ENCODE data around the gene CMTM7.
A peak's percentile ranks its signal among the peaks of the same experiment; 100 is the strongest.

The CMTM7 gene, protein sequence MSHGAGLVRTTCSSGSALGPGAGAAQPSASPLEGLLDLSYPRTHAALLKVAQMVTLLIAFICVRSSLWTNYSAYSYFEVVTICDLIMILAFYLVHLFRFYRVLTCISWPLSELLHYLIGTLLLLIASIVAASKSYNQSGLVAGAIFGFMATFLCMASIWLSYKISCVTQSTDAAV

GRCh38 chr3:32391643-32392535, at the start of gene CMTM7:
TSS of gene CMTM7 (plus strand) at chr3:32391853. CDS start at chr3:32391907, 54 bp downstream.
- TF ChIP-seq GATA2 (IDR thresholded peaks at IDR 0.05; ENCODE audit: low read depth, low read length) (no peak), GATA3 (IDR thresholded peaks at IDR 0.05; ENCODE audit: low read depth, low read length) (no peak)

- TF ChIP-seq GATA2 (IDR thresholded peaks at IDR 0.05; ENCODE audit: low read depth, low read length) (no peak), GATA3 (IDR thresholded peaks at IDR 0.05; ENCODE audit: low read depth, low read length) (no peak)
These were observed 44.1 kb upstream of the CMTM7 start for GRCh38 chr3:32347343-32348125.

- no peak for TF ChIP-seq GATA3 (IDR thresholded peaks at IDR 0.05; ENCODE audit: low read depth, low read length)
- no peak for TF ChIP-seq GATA2 (IDR thresholded peaks at IDR 0.05; ENCODE audit: low read depth, low read length)
These were observed 42.5 kb upstream of the CMTM7 start for GRCh38 chr3:32349184-32349583.

DNA sequence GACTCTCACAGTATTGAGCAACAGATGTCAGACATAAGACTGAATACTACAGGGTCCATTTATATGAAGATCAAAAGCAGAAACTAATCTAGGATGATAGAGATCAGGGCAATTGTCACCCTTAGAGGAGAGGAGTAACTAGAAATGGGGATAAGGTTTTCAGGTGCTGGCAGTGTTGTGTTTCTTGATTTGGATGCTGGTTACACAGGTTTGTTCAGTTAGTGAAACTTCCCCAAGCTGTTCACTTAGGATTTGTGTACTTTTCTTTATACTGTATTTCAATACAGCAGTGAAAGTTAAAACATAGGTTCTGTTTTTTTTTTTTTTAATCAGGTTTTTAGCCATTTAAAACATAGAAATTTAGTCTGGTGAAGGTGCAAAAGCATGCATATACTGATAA, 39.1 kb upstream of the CMTM7 start:
- TF ChIP-seq GATA3 (IDR thresholded peaks at IDR 0.05; ENCODE audit: low read depth, low read length) (no peak), GATA2 (IDR thresholded peaks at IDR 0.05; ENCODE audit: low read depth, low read length) (no peak)

DNA sequence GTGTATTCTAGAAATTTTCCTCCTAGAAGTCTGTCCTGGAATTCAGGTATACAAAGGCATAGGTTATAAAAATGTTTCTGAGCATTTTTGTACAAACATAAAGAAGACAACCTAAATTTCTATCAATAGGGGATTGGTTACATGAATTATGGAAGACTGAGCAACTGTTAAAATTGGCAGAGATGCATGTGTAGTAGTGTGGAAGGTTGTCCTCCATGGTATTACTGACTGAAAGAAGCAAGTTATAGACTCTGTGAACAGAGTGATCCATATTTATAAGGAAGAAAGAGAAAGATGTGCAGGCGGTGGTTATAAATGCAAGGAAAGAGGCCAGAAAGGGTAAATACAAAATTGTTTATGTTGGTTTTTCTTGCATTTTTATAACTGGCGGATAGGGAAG, 38.3 kb upstream of the CMTM7 start:
- TF ChIP-seq GATA3 (IDR thresholded peaks at IDR 0.05; ENCODE audit: low read depth, low read length) (no peak), GATA2 (IDR thresholded peaks at IDR 0.05; ENCODE audit: low read depth, low read length) (no peak)

DNA sequence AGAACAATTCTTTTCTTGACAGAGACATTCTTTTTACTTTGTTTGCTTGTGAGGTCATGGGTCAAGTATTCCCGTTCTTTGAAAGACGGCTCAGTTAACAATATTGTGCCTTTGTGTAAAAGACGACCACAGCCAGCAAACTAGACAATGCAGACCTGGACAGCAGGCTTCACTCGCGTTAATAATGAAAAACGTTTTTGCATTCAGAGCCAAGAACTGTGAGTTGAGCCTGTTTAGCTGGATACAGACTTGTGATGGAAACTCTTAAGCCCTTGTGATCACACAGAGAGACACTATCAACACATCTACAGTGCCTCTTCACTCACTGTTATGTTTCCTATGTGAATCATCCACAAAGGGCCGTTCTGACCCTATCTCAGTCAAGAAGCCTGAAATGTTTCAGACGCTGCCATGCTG, 37.3 kb upstream of the CMTM7 start:
- TF ChIP-seq GATA3 (IDR thresholded peaks at IDR 0.05; ENCODE audit: low read depth, low read length): no peak
- peak; percentile 21; the same call in 1 of the 2 replicates for TF ChIP-seq GATA2 (IDR thresholded peaks at IDR 0.05; ENCODE audit: low read depth, low read length)

DNA sequence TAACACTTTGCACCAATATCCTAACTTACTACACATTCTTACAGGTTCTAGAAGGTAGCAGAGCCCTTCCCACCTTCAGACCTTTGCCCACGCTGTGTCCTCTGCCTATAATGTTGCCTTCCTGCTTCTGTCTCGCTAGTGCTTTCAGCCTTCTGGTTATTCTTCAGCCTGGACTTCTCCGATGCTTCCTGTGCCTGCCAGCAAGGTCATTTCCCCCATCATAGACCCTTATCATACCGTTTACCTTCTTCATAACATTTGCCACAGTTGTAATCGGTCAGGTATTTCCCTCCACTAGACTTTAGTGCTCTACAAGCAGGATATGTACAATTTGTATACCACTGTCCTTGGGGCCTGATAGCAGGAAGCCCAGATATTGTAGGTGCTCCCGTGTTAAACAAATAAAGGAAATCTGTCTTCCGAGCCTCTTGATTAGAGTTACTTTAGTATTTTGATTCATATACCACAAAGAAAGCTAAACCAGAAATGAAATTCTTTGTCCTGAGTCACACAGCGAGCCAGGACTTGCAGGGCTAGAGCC, 35.8 kb upstream of the CMTM7 start:
- TF ChIP-seq GATA3 (IDR thresholded peaks at IDR 0.05; ENCODE audit: low read depth, low read length) (no peak), GATA2 (IDR thresholded peaks at IDR 0.05; ENCODE audit: low read depth, low read length) (no peak)

- no peak for TF ChIP-seq GATA3 (IDR thresholded peaks at IDR 0.05; ENCODE audit: low read depth, low read length)
- no peak for TF ChIP-seq GATA2 (IDR thresholded peaks at IDR 0.05; ENCODE audit: low read depth, low read length)
These were observed 31.7 kb upstream of the CMTM7 start for GRCh38 chr3:32359766-32360492.

DNA sequence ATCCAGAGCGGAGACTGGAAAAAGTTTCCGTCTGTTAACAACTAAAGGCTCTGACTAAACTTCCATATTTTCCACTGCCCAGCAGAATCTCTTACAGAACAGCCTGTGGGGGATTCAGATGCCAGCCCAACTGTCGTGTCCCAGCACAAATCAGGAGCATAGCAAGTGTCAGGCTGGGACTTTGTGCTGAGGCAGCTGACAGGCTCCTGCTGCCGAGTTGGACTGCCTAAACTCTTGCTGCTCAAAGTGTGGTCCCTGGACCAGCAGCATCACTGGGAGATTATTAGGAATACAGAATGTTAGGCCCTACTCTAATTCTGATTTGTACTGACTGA, 31.2 kb upstream of the CMTM7 start:
- no peak for TF ChIP-seq GATA2 (IDR thresholded peaks at IDR 0.05; ENCODE audit: low read depth, low read length)
- TF ChIP-seq GATA3 (IDR thresholded peaks at IDR 0.05; ENCODE audit: low read depth, low read length): no peak

GRCh38 chr3:32366638-32367397, 24.8 kb upstream of the CMTM7 start:
- TF ChIP-seq GATA2 (IDR thresholded peaks at IDR 0.05; ENCODE audit: low read depth, low read length) (no peak), GATA3 (IDR thresholded peaks at IDR 0.05; ENCODE audit: low read depth, low read length) (no peak)

DNA sequence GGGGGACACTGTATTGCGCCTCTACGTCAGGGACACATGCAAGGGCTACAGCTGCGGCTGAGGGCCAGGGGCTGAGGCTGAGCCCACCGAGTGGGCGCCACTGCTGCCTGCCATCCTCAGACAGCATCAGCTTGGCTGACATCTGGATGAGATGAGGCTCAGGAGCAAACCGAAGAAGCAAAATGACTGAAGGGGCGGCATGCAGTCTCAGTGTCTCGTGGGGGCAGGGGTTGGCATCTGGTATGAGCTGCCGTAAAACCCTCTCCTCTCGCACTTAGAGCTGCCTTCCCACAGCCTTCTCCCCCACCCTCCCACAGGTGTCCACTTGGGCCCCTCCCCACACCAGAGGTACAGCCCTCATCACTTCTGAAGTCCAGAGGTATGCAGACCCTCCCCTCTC, 24.2 kb upstream of the CMTM7 start:
- TF ChIP-seq GATA2 (IDR thresholded peaks at IDR 0.05; ENCODE audit: low read depth, low read length) (no peak), GATA3 (IDR thresholded peaks at IDR 0.05; ENCODE audit: low read depth, low read length) (no peak)

DNA sequence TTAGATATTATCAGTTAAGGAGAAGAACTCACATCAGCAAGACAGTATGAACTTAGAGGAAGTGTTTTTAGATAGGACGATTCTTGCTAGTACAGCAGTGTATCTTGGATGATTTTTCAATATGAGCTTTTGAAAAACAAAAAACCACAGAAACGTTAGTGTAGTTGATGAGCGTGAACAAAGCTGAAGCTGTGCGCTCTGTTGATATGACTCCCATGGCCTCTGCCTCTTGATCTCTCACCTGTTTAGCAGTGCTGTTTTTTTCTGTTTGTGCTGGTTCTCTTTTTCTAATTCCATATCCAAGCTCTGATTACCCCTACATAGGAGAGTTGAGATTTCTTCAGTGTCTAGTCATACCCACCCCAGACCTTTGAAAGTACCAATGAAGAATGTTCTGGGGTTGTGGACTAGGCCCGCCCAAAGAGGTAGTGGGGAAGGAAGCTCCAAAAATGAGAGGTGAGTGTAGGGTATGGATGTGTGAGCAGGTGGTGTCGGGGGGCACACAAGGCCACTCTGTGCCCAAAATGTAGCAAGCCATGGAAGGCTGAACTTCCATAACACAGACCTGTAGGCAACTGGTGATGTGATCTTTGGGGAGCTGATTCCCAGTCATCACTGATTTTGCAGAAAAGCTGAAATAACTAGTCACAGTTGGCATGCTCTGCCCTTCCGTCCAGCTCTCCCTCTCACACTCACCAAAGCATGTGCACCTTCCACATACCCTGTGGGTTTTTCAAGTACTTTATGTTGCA, 20.0 kb upstream of the CMTM7 start:
- TF ChIP-seq GATA3 (IDR thresholded peaks at IDR 0.05; ENCODE audit: low read depth, low read length) (no peak), GATA2 (IDR thresholded peaks at IDR 0.05; ENCODE audit: low read depth, low read length) (no peak)
